HG03060 (cell line): ENCODE data around the gene QKI.

Experiments
- ATAC-seq: cut with Tn5 transposase; IDR thresholded peaks from one replicate; pipeline ENCODE4 v1.9.1; 2021; ENCODE audit warnings: low read depth, moderate number of reproducible peaks; ENCODE audit not compliant: unreplicated experiment

Gene QKI

DNA sequence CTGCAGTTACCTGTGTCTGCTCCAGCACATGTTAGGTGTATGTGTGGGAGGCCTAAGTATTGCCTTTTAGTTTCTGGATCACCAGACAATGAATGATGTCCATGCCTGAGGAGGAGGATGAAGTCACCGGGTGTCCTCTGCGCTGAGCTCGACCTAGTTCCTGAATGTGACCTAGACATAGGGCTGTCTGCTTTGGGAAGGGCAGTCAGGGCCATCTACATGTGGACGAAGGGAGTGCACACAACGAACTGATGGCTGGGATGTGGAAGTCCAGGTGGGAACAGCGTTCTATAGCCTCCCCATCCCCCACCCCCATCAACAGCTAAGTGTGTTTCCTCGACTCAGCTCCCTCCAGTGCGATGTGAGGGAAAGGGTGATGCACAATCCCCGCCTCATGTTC lies 186.3 kb downstream of the QKI start:
- ATAC-seq, result no peak

DNA sequence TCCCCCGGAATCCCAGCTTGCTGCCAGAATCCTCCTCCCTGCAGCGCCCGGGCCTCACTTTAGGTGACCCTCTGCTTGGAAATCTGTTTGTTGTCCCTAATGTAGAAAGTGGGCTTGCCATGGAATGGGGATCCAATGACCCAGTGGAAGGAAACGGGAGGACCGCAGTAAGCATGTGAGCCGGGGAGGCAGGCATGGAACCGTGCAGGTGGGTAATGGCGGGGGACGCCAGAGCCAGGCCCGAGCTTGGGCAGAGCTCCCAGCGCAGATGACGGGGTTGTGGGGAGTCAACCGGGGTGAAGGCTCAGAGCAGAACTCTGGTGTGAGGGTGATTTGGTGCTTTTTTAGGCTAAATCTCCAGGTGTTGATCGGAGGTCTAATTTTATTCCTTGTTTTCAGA lies 188.3 kb downstream of the QKI start:
- no peak for ATAC-seq

DNA sequence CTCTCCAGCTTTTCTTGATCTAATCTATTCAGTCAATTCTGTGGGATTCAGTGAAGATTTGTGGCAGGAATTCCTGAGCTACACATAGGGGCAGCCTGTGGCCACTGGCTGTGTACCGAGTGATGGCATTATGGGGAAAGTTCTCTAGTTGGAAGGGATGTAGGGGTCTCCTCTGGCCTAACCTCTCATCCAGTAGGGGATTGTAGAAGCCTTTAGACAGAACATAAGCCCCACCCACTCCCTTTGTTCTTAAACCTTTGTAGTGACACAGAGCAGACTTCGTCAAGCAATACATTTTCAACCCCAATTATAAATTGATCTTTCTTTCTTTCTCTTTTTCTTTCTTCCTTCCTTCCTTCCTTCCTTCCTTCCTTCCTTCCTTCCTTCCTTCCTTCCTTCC lies 188.9 kb downstream of the QKI start:
- no peak for ATAC-seq

DNA sequence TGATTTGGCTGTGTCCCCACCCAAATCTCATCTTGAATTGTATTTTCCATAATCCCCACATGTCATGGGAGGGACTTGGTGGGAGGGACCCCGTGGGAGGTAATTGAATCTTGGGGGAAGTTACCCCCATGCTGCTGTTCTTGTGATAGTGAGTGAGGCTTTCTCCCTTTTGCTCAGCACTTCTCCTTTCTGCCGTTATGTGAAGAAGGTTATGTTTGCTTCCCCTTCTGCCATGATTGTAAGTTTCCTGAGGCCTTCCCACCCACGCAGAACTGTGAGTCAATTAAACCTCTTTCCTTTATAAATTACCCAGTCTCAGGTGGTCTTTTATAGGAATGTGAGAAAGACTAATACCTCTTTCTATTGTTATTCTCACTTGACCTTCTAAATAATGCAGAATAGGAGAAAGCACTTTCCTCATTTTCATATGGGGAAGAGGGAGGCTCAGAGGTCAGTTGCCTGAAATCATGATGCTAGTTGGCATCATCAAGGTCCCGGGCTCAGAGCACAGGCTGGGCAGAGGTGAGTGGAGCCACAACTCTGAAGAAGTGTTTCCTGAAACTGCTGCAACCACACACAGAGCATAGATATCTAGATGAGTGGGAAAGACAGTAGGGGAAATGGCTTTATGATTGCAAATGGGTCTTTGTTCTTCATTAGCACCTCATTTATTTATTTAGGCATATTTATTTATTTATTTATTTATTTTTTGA lies 191.0 kb downstream of the QKI start:
- ATAC-seq, result no peak

DNA sequence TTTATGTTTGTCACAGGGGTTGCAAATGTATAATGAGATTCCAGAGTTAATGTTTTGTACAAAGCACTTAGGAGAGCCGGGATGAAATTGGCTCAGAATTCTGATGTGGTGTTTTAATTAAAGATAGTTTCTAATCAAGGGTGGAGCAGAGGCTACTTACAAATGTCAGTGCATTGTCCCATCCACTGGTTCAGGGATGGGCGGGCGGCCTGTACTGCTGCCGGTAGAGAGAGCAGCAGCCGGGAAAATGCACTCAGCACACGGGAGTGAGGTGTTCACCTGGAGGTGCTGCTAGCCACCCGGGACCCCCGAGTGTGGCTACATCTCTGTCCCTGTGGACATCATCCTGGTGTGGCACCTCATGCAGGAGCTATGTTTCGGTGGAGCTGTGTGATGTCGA lies 193.3 kb downstream of the QKI start:
- no peak for ATAC-seq

DNA sequence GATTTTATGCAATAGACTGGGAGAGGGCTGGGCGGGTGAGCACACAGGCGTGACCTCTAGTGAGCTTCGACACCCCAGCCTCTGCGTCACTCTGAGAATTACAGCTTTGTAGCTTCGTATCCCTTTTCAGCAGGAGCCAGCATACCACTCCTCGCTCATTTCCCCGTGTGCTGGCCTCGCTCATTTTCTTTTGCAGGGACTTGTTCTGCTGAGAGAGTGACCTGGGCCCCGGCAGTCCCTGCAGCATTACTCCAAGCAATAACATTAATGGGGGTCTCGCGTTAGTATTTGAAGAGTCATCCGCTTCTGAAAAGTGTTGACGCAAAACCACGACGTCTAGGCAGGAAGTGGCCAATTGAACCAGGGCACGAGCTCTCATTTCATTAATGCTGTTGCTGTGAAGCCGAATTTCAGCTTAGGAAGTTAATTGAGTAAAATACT lies 193.7 kb downstream of the QKI start:
- ATAC-seq, result no peak

DNA sequence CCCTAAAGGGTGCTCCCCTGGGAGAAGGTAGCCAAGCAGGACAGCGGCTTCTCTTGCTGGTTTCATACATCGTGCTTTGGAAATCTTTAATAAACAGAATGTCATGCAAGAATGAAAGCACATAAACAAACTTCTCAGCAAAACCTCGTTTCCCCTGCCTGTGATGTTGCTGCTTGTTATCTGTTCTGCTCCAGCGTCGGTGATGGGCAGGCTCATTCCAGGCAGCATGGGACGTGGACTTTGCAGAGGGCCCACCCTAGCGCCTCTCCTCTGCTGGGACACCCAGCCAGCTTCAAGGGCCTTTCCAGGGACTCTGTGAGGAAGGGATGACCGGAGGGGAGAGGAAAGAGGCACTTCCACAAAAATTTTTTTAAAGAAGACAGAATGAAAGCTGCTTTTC lies 197.7 kb downstream of the QKI start:
- ATAC-seq, result no peak

DNA sequence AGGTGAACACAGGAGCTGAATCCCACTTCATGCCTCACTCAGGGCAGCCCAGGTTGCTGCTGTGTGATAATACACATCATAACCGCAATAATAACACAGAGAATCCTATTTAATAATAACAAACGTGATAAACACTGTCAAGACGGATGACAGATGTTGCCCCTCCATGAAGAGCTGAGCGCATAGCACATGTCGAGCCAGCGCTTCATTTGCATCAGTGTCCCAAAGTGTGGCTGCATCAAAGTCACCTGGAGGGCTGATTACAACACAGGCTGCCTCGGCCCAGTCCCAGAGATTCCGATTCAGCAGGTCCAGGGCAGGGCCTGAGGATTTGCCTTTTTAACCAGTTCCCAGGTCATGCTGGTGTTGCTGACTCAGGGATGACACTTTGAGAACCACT lies 198.5 kb downstream of the QKI start:
- ATAC-seq, result no peak

DNA sequence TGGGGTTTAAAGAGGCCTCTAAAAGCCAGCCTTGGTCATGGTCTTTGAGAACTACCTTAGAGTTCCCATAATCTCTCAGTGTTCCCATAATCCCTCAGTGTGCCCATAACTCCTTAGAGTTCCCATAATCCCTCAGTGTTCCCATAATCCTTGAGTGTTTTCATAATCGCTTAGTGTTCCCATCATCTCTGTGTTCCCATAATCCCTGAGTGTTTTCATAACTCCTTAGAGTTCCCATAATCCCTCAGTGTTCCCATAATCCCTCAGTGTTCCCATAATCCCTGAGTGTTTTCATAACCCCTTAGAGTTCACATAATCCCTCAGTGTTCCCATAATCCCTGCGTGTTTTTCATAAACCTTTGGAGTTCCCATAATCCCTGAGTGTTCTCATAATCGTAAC lies 199.2 kb downstream of the QKI start:
- no peak for ATAC-seq

DNA sequence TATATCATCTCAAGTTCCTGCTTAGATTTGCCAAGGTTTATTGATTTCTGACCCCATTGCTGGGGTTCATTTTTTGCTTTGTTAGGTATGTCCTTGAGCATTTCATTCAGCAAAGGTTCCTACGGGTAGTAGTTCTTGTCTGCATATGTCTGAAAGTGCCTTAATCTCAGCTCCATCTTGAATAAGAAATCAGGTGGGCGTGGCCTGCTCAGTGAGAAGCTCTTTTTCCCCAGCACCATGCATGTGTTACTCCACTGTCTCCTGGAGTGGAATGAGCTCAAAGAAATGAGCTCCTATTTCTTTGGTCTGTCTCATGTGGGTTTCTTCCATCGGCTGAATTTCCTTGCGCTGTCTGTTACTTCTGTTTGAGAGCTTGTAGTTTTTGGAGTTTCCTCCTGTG lies 201.9 kb downstream of the QKI start:
- ATAC-seq, result no peak

DNA sequence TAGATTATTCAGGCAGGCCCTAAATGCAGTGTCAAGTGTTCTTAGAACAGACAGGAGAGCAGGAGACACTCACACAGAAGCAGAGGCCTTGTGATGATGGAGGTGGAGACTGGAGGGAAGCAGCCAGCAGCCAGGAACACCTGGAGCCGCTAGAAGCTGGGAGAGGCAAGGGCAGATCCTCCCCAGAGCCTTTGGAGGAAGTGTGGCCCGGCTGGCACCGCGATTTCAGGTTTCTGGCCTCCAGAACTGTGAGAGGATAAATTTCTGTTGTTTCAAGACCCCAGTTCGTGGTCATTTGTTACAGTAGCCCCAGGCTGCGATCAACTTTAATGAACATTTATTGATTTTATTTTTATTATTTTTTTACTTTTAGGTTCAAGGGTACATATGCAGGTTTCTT lies 203.0 kb downstream of the QKI start:
- no peak for ATAC-seq

DNA sequence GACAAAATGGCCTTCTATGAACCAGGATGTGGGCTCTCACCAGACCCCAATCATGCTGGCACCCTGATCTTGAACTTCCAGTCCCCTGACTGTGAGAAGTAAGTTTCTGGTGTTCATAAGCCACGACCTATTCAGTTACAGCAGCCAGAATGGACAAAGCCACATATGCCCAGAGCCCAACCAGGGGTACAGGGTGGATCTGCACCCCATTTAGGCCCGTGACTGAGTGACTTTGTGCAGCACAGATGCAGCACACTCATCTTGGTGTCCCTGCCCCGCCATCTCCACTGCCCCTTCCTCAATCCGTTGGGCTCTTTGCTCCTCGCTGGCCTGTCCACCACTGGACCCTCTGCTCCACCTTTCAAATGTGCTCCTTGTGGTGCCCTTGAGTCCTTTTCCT lies 205.6 kb downstream of the QKI start:
- no peak for ATAC-seq

DNA sequence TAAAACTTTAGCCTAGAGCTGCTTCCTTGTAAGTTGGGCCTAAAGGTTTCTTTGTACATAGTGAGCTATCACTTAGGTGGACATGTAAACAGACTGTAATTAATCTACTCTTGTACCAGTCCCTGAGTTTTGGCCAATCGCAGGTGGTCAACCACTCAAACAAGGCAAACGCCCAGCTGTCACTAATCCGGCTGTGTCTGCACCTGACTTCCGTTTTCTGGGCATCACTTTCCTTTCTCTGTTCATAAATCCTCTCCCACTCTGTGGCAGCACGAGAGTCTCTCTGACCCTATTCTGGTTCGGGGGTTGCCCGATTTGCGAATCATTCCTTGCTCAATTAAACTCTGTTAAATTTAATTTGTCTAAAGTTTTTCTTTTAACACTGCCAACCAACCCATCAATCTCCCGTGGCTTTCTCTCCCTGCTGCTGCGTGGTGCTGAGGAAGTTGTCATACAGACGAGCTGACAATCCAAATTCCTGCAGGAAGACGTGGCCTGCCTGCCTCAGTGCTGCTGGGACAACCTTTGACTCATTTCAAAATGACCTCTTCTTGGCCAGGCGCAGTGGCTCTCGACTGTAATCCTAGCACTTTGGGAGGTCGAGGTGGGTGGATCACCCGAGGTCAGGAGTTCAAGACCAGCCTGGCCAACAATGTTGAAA lies 206.3 kb downstream of the QKI start:
- ATAC-seq, result no peak

DNA sequence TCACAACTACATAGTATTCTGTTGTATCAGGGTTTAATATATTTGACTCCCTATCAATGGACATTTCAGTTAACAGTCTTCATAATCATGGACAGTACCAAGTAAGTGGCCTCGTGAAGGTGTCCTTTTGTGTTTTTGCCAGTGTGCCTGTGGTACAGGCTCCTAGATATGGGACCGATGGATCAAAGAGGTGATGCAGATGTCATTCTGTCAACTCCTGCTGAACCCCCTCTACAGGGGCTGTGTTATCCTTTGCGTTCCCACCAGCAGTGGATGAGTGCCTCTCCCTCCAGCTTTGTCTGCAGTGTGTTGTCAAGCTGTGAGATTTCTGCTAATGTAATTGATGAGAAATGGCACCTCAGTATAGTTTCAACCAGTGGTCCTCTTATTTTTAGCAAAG lies 210.7 kb downstream of the QKI start:
- no peak for ATAC-seq

DNA sequence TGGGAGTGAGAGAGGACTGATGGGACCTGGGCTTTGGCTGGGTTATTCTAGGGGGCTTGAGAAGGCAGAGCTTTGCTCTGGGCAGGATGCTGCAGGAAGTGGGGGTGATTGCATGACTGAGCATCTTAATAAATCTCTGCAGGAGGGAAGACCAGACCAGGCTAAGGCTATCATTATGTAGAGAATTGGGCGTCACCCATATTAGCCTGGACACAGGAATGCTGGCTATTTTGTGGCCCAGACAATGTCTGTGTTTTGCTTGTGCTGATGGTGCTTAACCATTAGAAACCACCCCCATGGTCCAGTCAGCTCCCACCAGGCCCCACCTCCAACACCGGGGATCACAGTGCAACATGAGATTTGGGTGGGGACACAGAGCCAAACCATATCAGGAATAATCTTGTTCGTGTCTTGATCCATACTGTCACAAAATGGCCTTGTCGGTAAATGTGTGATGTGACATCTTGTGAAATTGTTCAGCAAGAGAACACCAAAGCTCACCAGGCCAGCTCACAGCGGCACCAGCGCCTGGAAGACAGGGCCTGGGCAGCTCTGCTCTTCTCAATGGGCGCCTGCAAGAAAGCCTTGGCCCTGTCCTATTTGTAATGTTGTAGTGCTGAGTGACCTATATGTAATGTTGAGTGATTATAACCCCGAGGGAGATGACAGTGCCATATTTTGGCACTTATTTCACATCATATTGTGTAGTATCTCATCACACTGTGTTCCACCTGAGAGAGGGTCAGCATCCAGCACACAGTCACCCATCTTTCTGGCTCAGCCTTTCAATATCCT lies 211.8 kb downstream of the QKI start:
- no peak for ATAC-seq

DNA sequence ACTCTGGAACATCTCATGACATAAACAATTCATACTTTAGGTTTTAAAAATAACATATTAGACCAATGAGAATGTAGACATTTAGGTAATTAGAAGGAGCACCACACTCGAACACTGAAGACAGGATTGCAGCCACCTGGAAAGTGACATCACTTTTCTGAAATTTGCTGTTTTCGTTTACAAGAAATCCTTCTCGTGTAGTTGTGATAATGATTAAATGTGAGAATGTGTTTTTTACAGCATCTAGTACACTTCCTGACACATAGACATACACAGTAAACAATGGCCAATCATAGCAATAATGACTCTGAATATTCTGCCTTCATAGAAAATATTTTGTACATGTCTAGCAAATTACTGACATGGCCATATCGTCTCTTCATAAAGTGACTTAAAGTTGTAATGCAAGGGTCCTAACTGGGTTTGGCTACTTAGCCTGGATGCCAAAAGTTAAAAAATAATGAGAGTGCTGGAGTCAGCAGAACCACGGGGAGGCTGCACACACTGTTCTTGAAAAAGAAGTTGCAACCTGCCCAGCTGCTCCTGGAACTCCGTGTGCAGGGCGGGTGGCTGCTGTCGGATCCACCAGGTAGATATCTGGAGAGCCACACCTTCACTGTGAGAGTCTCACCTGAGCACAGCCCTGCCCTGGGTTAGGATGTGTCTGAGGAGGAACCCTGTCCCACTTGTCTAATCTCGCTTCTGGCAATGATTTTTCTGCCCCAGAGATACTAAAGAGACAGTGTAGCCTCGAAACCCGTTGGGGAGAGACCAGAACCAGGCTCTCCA lies 212.9 kb downstream of the QKI start:
- no peak for ATAC-seq
